PC-9 (cell line): ENCODE results near the gene PRPS1.

Source experiments
- CTCF ChIP-seq: fragments of 200-600 bp; sonication (generic); conservative IDR thresholded peaks from 2 replicates; pipeline ENCODE4 v1.6.1; 2017; ENCODE audit warnings: mixed run types, antibody characterized with exemption, mild to moderate bottlenecking, moderate library complexity
- EZH2 ChIP-seq: fragments of 200-600 bp; sonication (generic); IDR thresholded peaks from 2 replicates; pipeline ENCODE4 v1.8.0; 2017; ENCODE audit warnings: antibody characterized with exemption, low read depth

- TF ChIP-seq CTCF, result no peak
- no peak for TF ChIP-seq EZH2
Observed at GRCh38 chrX:107700317-107700774, 72.0 kb downstream of the PRPS1 start.
